DND-41 (cell line): ENCODE results near the gene PAPPA2.

Source experiments
- EZH2 ChIP-seq: IDR thresholded peaks from 3 replicates; pipeline ENCODE4 v1.6.1; 2012; ENCODE audit warnings: borderline replicate concordance, low read depth, mild to moderate bottlenecking, moderate library complexity, low read length, inconsistent platforms; ENCODE audit not compliant: severe bottlenecking
- TF ChIP-seq, protein P1 (sequence below): IDR thresholded peaks from 2 replicates; pipeline ENCODE4 v1.5.1; 2012; ENCODE audit warnings: borderline replicate concordance, low read length, moderate library complexity, mild to moderate bottlenecking; ENCODE audit not compliant: poor library complexity, severe bottlenecking; ENCODE audit errors: extremely low read depth

DNA sequence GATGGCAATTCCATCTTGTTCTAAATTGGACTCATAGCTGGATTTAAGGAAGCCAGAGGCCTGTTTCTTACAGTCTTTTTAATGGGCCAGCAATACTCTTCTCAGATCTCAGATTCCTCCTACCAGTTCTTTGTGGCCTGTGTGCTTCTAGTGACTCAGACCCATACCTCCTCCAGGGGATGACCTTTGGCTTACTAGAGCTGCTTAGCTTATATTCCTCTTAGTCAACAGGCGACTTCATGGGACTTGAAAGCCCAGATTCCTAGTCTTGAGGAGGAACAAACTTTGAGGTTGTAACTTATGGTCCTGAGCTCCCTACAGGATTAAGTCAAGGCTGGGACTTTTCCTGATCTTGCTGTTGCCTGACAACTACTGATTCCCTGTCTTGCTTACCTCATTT lies 12.4 kb upstream of the PAPPA2 start:
- TF ChIP-seq, protein P1, sequence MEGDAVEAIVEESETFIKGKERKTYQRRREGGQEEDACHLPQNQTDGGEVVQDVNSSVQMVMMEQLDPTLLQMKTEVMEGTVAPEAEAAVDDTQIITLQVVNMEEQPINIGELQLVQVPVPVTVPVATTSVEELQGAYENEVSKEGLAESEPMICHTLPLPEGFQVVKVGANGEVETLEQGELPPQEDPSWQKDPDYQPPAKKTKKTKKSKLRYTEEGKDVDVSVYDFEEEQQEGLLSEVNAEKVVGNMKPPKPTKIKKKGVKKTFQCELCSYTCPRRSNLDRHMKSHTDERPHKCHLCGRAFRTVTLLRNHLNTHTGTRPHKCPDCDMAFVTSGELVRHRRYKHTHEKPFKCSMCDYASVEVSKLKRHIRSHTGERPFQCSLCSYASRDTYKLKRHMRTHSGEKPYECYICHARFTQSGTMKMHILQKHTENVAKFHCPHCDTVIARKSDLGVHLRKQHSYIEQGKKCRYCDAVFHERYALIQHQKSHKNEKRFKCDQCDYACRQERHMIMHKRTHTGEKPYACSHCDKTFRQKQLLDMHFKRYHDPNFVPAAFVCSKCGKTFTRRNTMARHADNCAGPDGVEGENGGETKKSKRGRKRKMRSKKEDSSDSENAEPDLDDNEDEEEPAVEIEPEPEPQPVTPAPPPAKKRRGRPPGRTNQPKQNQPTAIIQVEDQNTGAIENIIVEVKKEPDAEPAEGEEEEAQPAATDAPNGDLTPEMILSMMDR, result no peak
- TF ChIP-seq EZH2, result no peak
